Activated T-helper 2 cell treated with anti-CD3 and anti-CD28 coated beads, Interferon-gamma antibody, Interleukin-2, Interleukin-4, amounts not matched to agents 10 μg/mL and 5 μg/mL and 100 μg/mL, durations not matched to agents 14 hours and 24 hours and 36 hours (primary cell): Measurements from ENCODE around the gene HPF1. TPM values are rescaled to one million over a fixed set of nuclear protein-coding genes. Genes with fewer than 3 reads are reported as not detected.
"Not testable (repeated sequence)": the region's sequence is repeated elsewhere in the genome, so short reads cannot be mapped to it uniquely, and the experiment has no call there.

ENCODE experiments used
- DNase-seq: peaks from one replicate; pipeline ENCODE4 v3.0.0; 2021; ENCODE audit warnings: low spot score
- H3K27ac Mint-ChIP-seq: one replicate; pipeline ENCODE4 v1.8.0; 2021; ENCODE audit warnings: mixed read lengths
- H3K27me3 Mint-ChIP-seq: one replicate; pipeline ENCODE4 v1.8.0; 2021; ENCODE audit warnings: low read depth, mixed read lengths
- H3K36me3 Mint-ChIP-seq: one replicate; pipeline ENCODE4 v1.8.0; 2021; ENCODE audit warnings: low read depth, mixed read lengths
- H3K4me1 Mint-ChIP-seq: one replicate; pipeline ENCODE4 v1.8.0; 2021; ENCODE audit warnings: low read depth, mixed read lengths
- H3K4me3 Mint-ChIP-seq: one replicate; pipeline ENCODE4 v1.8.0; 2021; ENCODE audit warnings: low read depth, mild to moderate bottlenecking, moderate library complexity, mixed read lengths
- H3K9me3 Mint-ChIP-seq: one replicate; pipeline ENCODE4 v1.8.0; 2021; ENCODE audit warnings: mixed read lengths
- intact Hi-C: fragments of 100-400 bp; cut with micrococcal nuclease; formaldehyde crosslinking; loops from one replicate; pipeline ENCODE4 v1.15.1; 2023
- total RNA-seq: library from RNA; stranded (reverse); gene quantifications from 2 replicates; pipeline ENCODE4 v1.2.3, GENCODE V29; 2022

The HPF1 gene
- total RNA-seq, 1 donor from 2014 or later = 23.6 TPM

DNA sequence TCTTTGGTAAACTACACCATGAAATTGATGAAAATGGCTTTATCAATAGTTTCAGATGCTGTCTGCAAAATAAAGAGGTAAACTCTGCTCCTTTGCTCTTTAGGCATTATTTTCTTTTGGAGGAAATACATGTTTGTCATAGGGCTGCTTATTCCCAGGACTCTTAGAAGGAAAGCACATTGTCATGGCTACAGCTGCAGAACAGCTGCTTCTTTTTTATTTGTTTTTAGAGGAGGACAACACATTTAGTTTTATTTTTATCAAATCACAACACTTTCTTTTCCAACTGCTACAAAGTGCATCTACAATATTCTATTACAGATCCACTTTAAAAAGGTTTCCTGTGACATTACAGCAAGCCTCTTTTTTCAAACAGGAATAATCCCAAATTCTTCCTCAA, 12.7 kb upstream of the HPF1 start:
- peaks cover 23% of the 10 kb centered on the region for H3K27me3 Mint-ChIP-seq
- no peak overlapping the region for H3K4me3 Mint-ChIP-seq
- peaks cover 5% of the 10 kb centered on the region for H3K4me1 Mint-ChIP-seq
- H3K27ac Mint-ChIP-seq = no peak overlapping the region
- no peak for DNase-seq
- no peaks in the 10 kb centered on the region for H3K36me3 Mint-ChIP-seq
- H3K9me3 Mint-ChIP-seq = no peaks in the 10 kb centered on the region
- intact Hi-C loops = no loop called here

DNA sequence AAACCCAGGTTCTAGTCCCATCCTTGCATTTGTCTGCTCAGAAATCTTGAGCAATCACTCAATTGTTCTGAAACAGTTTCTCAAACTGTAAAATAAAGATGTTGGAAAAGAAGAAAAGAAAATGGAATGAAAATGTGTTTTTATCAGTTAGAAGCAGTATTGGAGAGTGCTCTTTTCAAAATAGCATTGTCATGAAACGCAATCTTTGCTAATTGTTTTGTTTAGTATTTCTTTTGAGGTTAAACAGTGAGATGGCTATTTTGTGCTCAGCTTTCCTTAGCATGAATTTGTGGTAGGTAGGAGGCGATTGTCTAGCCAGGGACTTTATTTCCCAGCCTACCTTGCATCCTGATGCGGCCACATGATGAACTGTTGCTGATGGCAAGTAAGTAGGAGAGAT, 10.6 kb upstream of the HPF1 start:
- Mint-ChIP-seq H3K36me3 (no peaks in the 10 kb centered on the region), H3K27me3 (peaks cover 18% of the 10 kb centered on the region), H3K27ac (no peak overlapping the region), H3K4me1 (peaks cover 5% of the 10 kb centered on the region), H3K4me3 (no peak overlapping the region), H3K9me3 (no peaks in the 10 kb centered on the region)
- DNase-seq = no peak
- intact Hi-C loops = no loop called here

DNA sequence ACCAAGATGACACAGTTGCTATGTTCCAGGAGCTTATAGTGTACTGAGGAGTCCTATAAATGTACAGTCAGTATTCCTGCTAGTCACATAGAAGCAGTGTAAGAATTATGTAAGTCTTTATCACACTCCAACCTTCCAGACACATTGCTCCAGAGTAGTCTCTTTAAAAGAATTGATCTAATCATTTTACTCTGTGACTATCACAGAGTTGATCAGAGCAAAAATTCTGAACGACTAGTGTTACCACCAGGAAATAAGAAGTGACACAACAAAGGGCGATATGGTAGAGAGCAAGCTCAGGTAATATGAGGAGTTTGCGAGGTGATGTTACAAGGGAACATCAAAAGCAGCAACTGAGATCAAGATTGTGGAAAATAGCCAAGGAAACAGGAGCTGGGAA, 9.0 kb upstream of the HPF1 start:
- H3K36me3 Mint-ChIP-seq = no peaks in the 10 kb centered on the region
- no peaks in the 10 kb centered on the region for H3K9me3 Mint-ChIP-seq
- H3K4me1 Mint-ChIP-seq = peaks cover 5% of the 10 kb centered on the region
- H3K4me3 Mint-ChIP-seq = no peak overlapping the region
- H3K27ac Mint-ChIP-seq = no peak overlapping the region
- intact Hi-C loops = no loop called here
- peaks cover 25% of the 10 kb centered on the region for H3K27me3 Mint-ChIP-seq
- DNase-seq = no peak

DNA sequence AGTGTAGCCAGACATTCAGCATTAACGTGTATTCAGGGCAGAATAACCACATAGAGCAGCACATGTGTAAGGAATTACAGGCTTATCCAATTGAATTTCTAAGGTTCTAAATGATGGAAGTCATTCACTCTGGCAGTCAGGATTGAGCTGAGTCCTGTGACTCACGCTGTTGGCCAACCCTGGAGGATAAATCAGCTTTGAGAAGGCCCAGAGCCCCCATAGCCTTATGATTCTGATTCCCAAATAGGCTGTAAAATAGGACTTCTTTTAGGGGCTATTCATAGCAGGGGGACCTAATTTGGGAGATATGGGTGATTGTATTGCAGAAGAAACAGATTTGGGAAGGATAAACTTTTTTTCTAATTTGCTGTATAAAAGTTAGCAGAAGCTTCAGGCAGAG, 8.1 kb upstream of the HPF1 start:
- no peak overlapping the region for H3K4me3 Mint-ChIP-seq
- H3K9me3 Mint-ChIP-seq = no peaks in the 10 kb centered on the region
- peaks cover 3% of the 10 kb centered on the region for H3K4me1 Mint-ChIP-seq
- intact Hi-C loops = no loop called here
- peaks cover 21% of the 10 kb centered on the region for H3K27me3 Mint-ChIP-seq
- no peak overlapping the region for H3K27ac Mint-ChIP-seq
- no peaks in the 10 kb centered on the region for H3K36me3 Mint-ChIP-seq
- no peak for DNase-seq

DNA sequence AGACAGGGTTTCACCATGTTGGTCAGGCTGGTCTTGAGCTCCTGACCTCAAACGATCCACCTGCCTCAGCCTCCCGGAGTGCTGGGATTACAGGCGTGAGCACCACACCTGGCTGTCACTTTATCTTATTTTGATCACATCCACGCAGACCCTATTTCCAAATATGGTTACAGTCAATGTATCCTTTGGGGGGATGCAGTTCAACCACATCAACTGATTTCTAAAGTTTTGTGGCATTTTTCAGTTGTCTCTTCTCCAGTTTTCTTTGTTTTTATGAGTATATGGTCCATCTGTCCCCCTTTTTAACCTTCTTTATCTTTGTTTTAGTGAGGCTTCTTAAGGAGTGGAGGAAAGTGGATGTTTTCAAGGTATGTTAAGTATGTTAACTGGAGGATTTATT, 4.1 kb upstream of the HPF1 start:
- no peak for DNase-seq
- Mint-ChIP-seq H3K9me3 (no peaks in the 10 kb centered on the region), H3K36me3 (no peaks in the 10 kb centered on the region), H3K27ac (no peak overlapping the region), H3K4me3 (no peak overlapping the region), H3K27me3 (peaks cover 26% of the 10 kb centered on the region), H3K4me1 (peaks cover 10% of the 10 kb centered on the region)
- intact Hi-C loops = no loop called here

DNA sequence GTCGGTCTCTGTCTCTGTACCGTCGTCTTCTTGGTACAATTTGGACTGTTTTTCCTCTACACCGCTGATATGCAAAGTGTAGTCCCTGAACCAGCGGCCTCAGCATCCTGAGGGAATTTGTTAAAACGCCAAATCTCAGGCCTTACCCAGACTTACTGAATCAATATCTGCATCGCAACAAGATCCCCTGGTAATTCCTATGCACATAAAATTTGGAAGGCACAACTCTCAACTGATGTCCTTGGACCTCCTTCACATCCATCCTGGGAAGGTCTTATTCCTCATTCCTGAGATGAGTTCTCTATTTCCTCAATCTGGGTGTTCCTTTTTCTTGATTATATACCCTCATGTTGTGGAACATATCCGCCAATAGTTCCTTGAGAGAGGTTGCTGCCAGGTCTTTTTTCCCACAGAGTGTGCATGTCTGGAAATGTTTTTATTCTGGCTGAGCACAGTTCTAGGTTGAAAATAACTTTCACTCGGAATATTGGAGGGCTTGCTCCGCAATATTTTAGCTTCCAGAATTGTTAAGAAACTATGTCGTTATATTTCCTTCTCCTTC, 738 bp upstream of the HPF1 start:
- Mint-ChIP-seq H3K27ac (peak overlapping the region; percentile 67), H3K9me3 (no peaks in the 10 kb centered on the region), H3K36me3 (no peaks in the 10 kb centered on the region), H3K4me1 (peaks cover 27% of the 10 kb centered on the region), H3K4me3 (peak overlapping the region; percentile 74), H3K27me3 (peaks cover 17% of the 10 kb centered on the region)
- intact Hi-C loops = loop anchor here (5.0 kb wide), 1 partner anchor 269 kb away; the partner anchor contains the start of gene MFAP3L
- no peak for DNase-seq

DNA sequence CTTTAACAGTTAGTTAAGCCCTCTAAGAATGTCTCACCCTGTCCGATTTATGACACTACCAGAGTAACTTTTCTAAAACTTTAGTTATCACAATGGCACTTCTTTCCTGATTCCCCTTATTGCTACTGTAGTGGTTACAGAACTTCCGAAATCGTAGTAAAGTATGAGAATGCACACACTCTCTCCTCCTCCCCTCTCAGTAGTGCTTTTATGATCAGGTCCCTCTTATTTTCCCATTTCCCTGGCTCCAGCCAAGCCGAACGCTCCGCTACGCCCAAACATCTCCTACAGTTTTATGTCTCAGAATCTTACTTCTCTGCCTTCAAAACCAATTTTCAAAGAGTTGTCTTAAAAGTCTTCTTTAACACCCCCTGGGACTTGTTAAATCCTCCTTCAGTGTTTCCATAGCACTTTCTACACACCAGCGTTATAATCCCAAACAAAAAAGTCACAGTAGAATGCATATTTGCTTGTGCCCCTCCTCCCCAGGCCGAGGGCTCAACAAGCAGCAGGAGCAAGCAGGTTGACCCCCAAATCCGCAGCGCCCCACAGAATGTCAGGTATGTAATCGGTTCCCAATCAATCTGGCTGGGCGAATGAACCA, 671 bp downstream of the HPF1 start:
- Mint-ChIP-seq H3K27ac (peak overlapping the region; percentile 10), H3K9me3 (no peaks in the 10 kb centered on the region), H3K4me1 (peaks cover 27% of the 10 kb centered on the region), H3K27me3 (peaks cover 11% of the 10 kb centered on the region), H3K36me3 (peaks cover 5% of the 10 kb centered on the region), H3K4me3 (peak overlapping the region; percentile 91)
- intact Hi-C loops = loop anchor here (1.0 to 5.0 kb wide), 3 partner anchors 97 to 270 kb away; partner anchors contain the start of genes MFAP3L and NEK1
- DNase-seq = no peak

DNA sequence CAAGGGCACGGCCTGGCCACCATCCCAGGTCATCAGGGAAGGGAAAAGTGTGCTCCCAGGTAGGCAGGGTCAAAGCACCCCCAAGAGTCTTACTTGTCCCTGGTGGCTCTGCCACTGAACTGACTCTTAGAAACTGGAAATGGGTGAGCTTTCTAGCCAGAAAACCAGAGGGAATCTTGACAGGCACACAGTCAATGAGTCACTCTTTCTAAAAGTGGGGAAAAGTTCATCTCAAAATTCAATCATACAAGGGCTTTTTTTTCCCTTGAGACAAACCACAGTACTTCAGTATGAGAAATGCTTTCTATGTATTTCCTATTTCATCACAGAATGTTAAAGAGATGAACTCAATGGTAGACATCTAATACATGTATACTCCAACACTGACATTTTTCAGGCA, 12.5 kb downstream of the HPF1 start:
- Mint-ChIP-seq H3K9me3 (no peaks in the 10 kb centered on the region), H3K4me1 (peaks cover 1% of the 10 kb centered on the region), H3K4me3 (no peak overlapping the region), H3K27me3 (no peaks in the 10 kb centered on the region), H3K36me3 (peaks cover 24% of the 10 kb centered on the region), H3K27ac (no peak overlapping the region)
- DNase-seq = no peak
- intact Hi-C loops = no loop called here

DNA sequence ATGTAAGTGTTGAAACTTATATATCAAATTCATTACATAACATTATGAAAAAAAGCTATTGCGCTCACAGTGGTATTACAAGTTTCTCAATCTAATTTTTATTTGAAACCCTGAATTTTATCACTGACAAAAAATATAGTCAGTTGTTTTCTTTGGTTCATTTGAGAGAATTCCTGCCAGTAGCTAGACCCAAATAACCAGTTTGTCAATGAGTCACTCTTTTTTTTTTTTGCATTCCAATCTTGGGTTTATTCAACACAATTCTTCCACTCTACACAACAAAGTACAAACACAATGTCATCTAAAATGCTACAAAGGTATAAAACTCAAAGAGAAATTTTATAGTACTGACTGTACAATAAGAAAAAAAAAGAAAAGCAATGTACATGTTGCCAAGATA, 13.1 kb downstream of the HPF1 start:
- Mint-ChIP-seq H3K4me3 (no peak overlapping the region), H3K4me1 (peaks cover 1% of the 10 kb centered on the region), H3K36me3 (peaks cover 19% of the 10 kb centered on the region), H3K9me3 (no peaks in the 10 kb centered on the region), H3K27me3 (no peaks in the 10 kb centered on the region), H3K27ac (no peak overlapping the region)
- DNase-seq = no peak
- intact Hi-C loops = no loop called here

DNA sequence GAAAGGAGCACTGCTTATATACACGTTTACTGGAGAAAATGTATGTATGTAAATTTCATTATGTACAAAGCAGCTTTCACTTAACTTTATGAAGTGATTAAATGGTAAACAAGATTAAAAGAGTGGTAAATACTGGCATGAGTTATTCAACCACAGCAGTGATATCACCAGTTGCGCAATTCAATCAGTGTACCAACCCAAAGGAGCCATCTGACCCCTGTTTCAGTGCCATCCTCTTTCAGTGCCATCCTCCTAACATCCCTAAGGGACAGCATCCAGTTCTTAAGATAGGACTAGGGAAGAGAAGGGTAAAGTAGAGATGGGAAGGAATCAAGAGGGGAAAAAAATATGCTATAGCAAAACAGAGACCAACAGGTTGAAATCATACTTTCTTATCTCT, 16.2 kb downstream of the HPF1 start:
- H3K36me3 Mint-ChIP-seq = peaks cover 31% of the 10 kb centered on the region
- no peaks in the 10 kb centered on the region for H3K27me3 Mint-ChIP-seq
- no peak overlapping the region for H3K4me3 Mint-ChIP-seq
- DNase-seq = no peak
- peaks cover 1% of the 10 kb centered on the region for H3K4me1 Mint-ChIP-seq
- no peaks in the 10 kb centered on the region for H3K9me3 Mint-ChIP-seq
- no peak overlapping the region for H3K27ac Mint-ChIP-seq
- intact Hi-C loops = no loop called here

DNA sequence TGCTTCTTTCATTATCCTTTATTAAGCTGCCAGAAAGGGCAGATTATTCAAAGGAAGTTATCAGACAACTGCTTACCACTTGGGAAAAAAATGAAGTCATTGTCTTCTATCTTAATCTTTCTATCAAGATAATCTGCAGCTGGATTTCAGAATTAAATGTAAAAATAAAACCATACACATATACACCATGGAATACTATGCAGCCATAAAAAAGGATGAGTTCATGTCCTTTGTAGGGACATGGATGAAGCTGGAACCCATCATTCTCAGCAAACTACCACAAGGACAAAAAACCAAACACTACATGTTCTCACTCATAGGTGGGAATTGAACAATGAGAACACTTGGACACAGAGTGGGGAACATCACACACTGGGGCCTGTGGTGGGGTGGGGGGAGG, 19.1 kb downstream of the HPF1 start:
- H3K4me3 Mint-ChIP-seq, DNase-seq, H3K4me1 Mint-ChIP-seq, H3K27me3 Mint-ChIP-seq, H3K9me3 Mint-ChIP-seq, intact Hi-C loops, H3K27ac Mint-ChIP-seq: not testable (repeated sequence)
- H3K36me3 Mint-ChIP-seq = peaks cover 37% of the 10 kb centered on the region

DNA sequence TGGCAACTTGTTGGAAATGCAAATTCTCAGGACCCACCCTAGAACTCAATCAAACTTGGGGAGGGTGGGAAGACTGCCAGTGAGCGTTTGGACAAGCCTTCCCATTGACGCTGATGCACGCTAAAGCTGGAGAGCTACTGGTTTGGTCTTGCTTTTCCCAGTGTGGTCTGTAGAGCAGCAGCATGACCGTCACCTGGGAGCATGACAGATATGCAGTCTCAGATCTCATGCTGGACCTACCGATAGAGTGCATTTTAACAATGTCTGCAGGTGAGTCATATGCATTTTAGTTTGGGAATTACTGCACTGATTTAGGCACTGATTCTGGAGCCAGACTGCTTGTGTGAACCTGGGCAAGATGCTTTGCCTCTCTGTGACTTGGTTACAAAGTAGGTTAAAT, 27.2 kb downstream of the HPF1 start:
- no peak for DNase-seq
- Mint-ChIP-seq H3K9me3 (no peaks in the 10 kb centered on the region), H3K4me3 (no peak overlapping the region), H3K36me3 (peaks cover 20% of the 10 kb centered on the region), H3K4me1 (no peaks in the 10 kb centered on the region), H3K27me3 (no peaks in the 10 kb centered on the region), H3K27ac (no peak overlapping the region)
- intact Hi-C loops = no loop called here

DNA sequence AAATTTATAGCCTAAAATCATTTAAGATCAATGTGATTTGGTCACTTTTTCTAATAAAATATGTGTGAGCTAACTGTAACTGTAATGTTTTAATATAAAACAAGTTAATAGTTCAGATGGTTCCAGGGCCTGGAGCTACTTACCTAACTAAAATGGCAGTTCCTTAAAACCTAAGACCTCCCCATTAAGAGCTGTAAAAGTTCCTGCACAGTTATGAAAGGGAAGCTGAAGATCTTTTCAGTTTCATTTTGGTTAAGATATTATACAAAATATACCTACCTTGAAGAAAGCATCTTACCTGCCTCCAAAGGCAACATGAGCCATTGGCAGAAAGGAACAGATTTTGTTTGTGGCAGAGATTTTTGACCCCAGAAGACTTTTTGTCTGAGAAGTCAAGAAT, 30.1 kb downstream of the HPF1 start:
- peaks cover 16% of the 10 kb centered on the region for H3K36me3 Mint-ChIP-seq
- H3K9me3 Mint-ChIP-seq = no peaks in the 10 kb centered on the region
- no peaks in the 10 kb centered on the region for H3K27me3 Mint-ChIP-seq
- H3K4me1 Mint-ChIP-seq = no peaks in the 10 kb centered on the region
- DNase-seq = no peak
- intact Hi-C loops = no loop called here
- no peak overlapping the region for H3K4me3 Mint-ChIP-seq
- no peak overlapping the region for H3K27ac Mint-ChIP-seq
